GM08714 (cell line): ENCODE measurements around the gene C19orf38.

Experiments used
- H3K4me3 ChIP-seq: fragments of 200-500 bp; sonication (Bioruptor generic); 2 replicates; pipeline ENCODE4 v1.5.1; 2014; ENCODE audit warnings: mild to moderate bottlenecking, low read length, inconsistent platforms
- ZNF274 ChIP-seq: IDR thresholded peaks from 2 replicates; pipeline ENCODE4 v1.6.1; 2012; ENCODE audit warnings: mild to moderate bottlenecking, low read depth, low read length

C19orf38 gene

DNA sequence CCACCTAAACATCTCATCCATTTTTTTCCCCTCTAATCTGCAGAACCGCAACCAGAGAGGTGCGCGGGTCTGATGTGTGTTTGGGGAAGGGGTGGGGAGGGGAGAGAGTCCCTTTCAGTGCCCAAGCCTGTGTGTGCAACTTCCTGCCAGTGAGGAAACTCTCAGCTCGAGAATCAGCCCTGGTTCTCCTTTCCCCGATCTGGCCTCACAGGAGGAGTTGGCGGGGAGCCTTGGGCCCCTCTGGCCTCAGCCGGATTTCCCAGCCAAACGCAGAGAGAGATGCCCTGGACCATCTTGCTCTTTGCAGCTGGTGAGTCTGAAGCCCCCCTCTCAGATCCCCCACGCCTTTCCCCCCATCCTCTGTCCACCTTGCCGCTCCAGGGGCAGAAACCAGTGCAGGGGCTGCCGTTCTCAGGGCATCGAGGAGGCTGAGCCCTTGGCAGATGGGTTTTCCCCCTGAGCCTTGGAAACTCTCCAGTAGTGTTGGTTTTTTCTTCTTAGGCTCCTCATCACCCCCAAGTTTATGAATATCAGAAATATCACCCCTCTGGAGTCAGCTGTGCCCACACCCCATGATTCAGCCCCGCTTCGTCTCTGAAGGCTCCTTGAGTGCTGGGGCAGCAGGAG is at the start of gene C19orf38:
Gene C19orf38, plus strand, starts transcription at position 186 of the 627 bp plus-strand sequence. Its CDS starts 94 bp downstream, at position 280.
- no peak for TF ChIP-seq ZNF274
- no peak within 1 kb of the TSS for H3K4me3 ChIP-seq

GRCh38 chr19:10800488-10800887 is 47.7 kb upstream of the C19orf38 start:
- TF ChIP-seq ZNF274, result no peak
- no peak overlapping the region for H3K4me3 ChIP-seq

- H3K4me3 ChIP-seq, result no peak overlapping the region
- TF ChIP-seq ZNF274, result no peak
These were observed 45.7 kb upstream of the C19orf38 start for GRCh38 chr19:10802479-10802878.

GRCh38 chr19:10803252-10803651 is 45.0 kb upstream of the C19orf38 start:
- no peak overlapping the region for H3K4me3 ChIP-seq
- TF ChIP-seq ZNF274, result no peak

DNA sequence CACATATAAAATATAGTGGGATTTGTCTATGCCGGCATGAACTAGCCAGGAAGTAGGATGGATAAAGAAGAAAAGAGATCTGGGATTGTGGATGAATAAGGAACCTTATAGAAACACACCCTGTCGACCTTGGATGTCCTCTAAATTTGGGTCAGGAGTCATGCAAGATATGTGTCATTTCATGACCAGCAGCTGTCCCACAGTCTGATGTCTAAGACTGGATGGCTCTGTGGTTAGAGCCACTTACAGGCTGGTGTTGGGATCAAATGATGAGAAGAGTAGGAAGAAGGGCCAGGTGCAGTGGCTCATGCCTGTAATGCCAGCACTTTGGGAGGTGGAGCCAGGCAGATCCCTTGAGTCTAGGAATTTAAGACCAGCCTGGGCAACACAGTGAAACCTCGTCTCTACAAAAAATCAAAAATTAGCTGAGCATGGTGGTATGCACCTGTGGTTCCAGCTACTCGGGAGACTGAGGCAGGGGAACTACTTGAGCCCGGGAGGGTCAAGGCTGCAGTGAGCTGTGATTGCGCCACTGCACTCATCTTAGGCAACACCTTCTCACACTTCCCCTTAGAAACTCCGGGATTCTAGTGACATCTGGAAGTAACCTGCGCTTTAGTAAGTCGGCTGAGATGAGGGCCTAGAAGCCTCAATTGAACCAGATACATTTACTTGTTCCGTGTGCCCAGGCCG is 43.0 kb upstream of the C19orf38 start:
- H3K4me3 ChIP-seq, result no peak overlapping the region

GRCh38 chr19:10805758-10806247 is 42.4 kb upstream of the C19orf38 start:
- no peak for TF ChIP-seq ZNF274
- no peak overlapping the region for H3K4me3 ChIP-seq

More for the DNA sequence above, 43.0 kb upstream of the C19orf38 start:
- no peak for TF ChIP-seq ZNF274

DNA sequence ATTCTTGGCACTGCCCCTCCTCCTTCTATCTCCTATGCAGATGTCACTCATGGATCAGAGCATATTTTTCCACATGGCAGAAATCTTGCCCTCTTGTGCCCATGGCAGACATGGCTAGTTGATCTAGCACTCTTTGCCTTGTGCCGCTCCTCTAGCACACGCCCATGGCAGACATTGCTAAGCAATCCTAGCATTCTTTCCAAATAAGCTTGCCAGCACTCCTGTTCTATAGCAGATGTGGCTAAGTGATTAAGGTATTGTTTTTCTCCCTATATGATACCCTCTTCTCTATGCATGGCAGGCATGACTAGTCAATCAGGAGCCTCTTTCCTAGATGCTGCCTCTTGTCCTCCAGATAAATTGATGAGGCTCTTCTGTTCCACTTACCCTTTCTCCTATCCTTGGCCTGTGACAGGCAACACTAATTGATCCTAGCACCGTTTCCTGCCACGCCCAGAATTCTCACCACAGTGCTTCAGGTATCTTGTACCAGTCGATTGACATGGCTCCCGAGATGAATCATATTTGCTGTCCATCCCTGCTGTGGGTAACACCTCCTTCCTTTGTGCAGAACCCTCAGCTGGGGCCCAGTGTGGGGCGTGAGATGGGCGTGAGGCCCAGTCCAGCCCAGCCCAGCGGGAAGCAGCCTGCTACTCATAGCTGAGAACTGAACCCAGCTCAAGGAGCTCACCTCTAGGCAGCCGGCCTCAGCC is 39.1 kb upstream of the C19orf38 start:
- H3K4me3 ChIP-seq, result no peak overlapping the region
- no peak for TF ChIP-seq ZNF274

- TF ChIP-seq ZNF274, result no peak
- no peak overlapping the region for H3K4me3 ChIP-seq
These were observed 38.4 kb upstream of the C19orf38 start for GRCh38 chr19:10809651-10810285.

DNA sequence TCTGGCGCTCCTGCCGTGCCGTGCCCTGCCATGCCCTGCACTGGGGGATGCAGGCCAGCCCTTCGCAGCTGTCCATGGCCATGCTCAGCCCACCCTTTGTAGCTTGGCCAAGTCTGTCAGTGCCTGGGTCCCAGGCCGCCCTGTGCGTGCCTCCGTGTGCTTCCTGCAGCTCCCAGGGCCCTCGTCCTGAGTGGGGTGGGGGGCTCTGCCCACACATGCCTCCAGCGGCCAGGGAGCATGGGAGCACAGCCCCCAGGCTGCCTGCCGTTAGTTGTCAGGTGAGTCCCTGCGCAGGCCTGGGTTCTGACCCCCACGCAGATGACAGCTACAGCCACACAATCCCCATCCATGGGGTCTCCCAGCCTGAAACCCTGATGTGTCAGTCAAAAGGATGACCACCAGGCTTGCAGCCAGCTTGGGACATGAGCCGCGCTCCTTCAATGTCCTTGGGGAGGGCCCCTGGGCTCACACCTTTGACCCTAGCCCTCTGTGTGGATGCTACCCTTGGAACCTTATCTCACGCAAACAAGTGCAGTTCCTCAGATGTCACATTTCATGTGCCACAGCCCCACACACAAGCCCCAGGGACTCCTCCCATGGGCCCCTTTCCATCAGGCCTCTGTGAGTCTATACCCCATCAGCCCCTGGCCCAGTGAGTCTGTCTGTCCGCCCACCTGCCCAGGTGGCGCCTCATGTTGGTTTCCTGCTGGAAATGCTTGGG is 36.7 kb upstream of the C19orf38 start:
- no peak overlapping the region for H3K4me3 ChIP-seq
- no peak for TF ChIP-seq ZNF274

- TF ChIP-seq ZNF274, result no peak
- no peak overlapping the region for H3K4me3 ChIP-seq
These were observed 36.0 kb upstream of the C19orf38 start for GRCh38 chr19:10812196-10812595.

GRCh38 chr19:10812902-10813404 is 35.3 kb upstream of the C19orf38 start:
- no peak for TF ChIP-seq ZNF274
- no peak overlapping the region for H3K4me3 ChIP-seq

GRCh38 chr19:10815007-10815536 is 33.1 kb upstream of the C19orf38 start:
- TF ChIP-seq ZNF274, result no peak
- H3K4me3 ChIP-seq, result no peak overlapping the region

DNA sequence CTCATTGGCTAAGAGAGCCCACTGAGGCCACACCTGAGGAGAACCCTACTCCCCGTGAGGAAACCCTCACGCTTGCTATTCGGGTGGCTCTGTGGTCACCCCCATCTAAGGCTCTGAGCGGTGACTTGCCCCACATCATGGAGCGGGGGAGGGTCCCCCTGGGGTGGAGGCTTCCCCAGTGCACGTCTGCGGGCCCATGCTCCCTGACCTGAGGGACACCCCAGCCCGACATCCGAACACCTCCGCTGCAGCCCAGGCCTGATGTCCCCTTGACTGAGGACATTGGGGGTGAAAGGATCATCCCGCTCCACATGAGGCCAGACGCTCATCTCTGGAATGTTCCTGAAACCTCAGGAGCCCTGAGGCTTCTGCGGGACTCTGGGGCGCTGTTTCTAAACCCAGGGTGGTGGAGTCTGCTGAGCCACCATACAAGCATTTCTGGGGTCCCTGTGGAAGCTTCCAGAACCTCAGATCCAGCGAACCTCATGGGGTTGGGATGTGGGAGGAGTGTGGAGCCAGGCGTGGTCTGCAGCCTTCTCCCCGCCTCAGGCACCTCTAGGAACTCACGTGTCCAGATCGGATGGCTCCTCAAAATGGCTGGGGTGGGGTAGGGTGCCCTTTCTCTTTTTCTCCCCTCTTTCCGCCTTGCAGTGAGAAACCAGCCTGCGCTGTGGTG is 32.1 kb upstream of the C19orf38 start:
- H3K4me3 ChIP-seq, result no peak overlapping the region
- TF ChIP-seq ZNF274, result no peak

DNA sequence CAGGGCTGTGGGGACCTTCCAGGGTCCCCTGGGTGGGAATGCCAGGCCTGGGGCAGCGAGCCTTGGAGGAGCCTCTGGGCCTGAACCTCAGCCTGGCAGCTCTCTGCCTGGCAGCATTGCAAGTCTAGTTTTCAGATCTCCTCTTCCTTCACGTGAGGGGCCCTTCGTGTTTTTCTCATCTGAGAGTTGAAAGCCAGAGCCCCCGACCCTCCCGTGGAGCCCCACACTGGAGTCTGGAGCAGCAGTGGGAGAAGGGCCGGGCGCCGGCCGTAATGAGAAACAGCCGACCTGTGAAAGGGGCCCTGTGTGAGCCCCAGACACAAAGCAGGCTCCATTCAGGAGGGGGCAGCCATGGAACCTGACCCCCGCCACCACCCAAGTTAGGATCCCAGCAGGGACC is 31.5 kb upstream of the C19orf38 start:
- TF ChIP-seq ZNF274, result no peak
- H3K4me3 ChIP-seq, result no peak overlapping the region
